GM10266 (cell line): ENCODE results near the gene PTPN18.

ENCODE experiments used
- DNase-seq: peaks from one replicate; pipeline ENCODE4 v3.0.0; 2012; ENCODE audit errors: extremely low spot score
- CTCF ChIP-seq: IDR thresholded peaks from 2 replicates; pipeline ENCODE4 v1.5.1; 2012; ENCODE audit warnings: mild to moderate bottlenecking, low read depth; ENCODE audit not compliant: control insufficient read depth, insufficient read depth; ENCODE audit errors: missing control alignments

PTPN18 gene

GRCh38 chr2:130372833-130373807 lies 17.3 kb downstream of the PTPN18 start:
- TF ChIP-seq CTCF: no peak
- DNase-seq: no peak

- no peak for TF ChIP-seq CTCF
- DNase-seq: no peak
These were observed 18.0 kb downstream of the PTPN18 start for GRCh38 chr2:130373808-130374365.

- DNase-seq: no peak
- TF ChIP-seq CTCF: no peak
These were observed 18.9 kb downstream of the PTPN18 start for GRCh38 chr2:130374587-130375290.

GRCh38 chr2:130375291-130376266 lies 19.7 kb downstream of the PTPN18 start:
- DNase-seq: no peak
- no peak for TF ChIP-seq CTCF

GRCh38 chr2:130376433-130377293 lies 20.8 kb downstream of the PTPN18 start:
- DNase-seq: no peak
- peak; percentile 12 for TF ChIP-seq CTCF

- TF ChIP-seq CTCF: no peak
These were observed 21.6 kb downstream of the PTPN18 start for GRCh38 chr2:130377491-130377890.

More at GRCh38 chr2:130377491-130377890, 21.6 kb downstream of the PTPN18 start:
- no peak for DNase-seq
